ENCODE results near the gene CTNNBL1. TPM values are rescaled to one million over a fixed set of nuclear protein-coding genes. Genes with fewer than 3 reads are reported as not detected.

Gene CTNNBL1
- polyA plus RNA-seq, 6 donors from 2014 or later, result 102 to 200 (median 125) TPM

- no peaks in the 10 kb centered on the region for H3K9me3 Mint-ChIP-seq
- no peak for DNase-seq
- peaks cover 50 to 94% (median 83%) of the 10 kb centered on the region in 3 donors for H3K27me3 Mint-ChIP-seq
- no peak overlapping the region for H3K4me3 Mint-ChIP-seq
- peaks cover 13 to 27% (median 27%) of the 10 kb centered on the region in 3 donors for H3K4me1 Mint-ChIP-seq
- H3K36me3 Mint-ChIP-seq, result peaks cover 0 to 8% of the 10 kb centered on the region in 2 donors
- no peak for ATAC-seq (ENCODE audit: low read depth in 2 of 2)
- no peak overlapping the region for H3K27ac Mint-ChIP-seq
These were observed 217.4 kb downstream of the CTNNBL1 start for GRCh38 chr20:37911261-37911660.

GRCh38 chr20:37911838-37912281 is 218.0 kb downstream of the CTNNBL1 start:
- H3K36me3 Mint-ChIP-seq, result peaks cover 0 to 8% of the 10 kb centered on the region in 2 donors
- H3K27ac Mint-ChIP-seq, result no peak overlapping the region
- H3K27me3 Mint-ChIP-seq, result peaks cover 50 to 94% (median 86%) of the 10 kb centered on the region in 3 donors

GRCh38 chr20:37912874-37913273 is 219.0 kb downstream of the CTNNBL1 start:
- ATAC-seq (ENCODE audit: low read depth in 2 of 2) (no peak), DNase-seq (no peak)
- Mint-ChIP-seq H3K4me1 (peaks cover 13 to 31% (median 31%) of the 10 kb centered on the region in 3 donors), H3K27me3 (peaks cover 41 to 90% (median 84%) of the 10 kb centered on the region in 3 donors), H3K27ac (no peak overlapping the region), H3K9me3 (no peaks in the 10 kb centered on the region), H3K36me3 (peaks cover 0 to 8% of the 10 kb centered on the region in 2 donors), H3K4me3 (no peak overlapping the region)

More at GRCh38 chr20:37911838-37912281, 218.0 kb downstream of the CTNNBL1 start:
- Mint-ChIP-seq H3K4me1 (peaks cover 13 to 31% (median 31%) of the 10 kb centered on the region in 3 donors), H3K9me3 (no peaks in the 10 kb centered on the region), H3K4me3 (no peak overlapping the region)
- ATAC-seq (ENCODE audit: low read depth in 2 of 2), result peak in 1 of 2 donors; percentile 48
- no peak for DNase-seq

- H3K4me3 Mint-ChIP-seq, result peak overlapping the region in 5 of 8 donors; percentile 45 to 83 (median 53)
- DNase-seq (no peak), ATAC-seq (ENCODE audit: low read depth in 2 of 2) (no peak)
- peaks cover 41 to 85% (median 80%) of the 10 kb centered on the region in 3 donors for H3K27me3 Mint-ChIP-seq
- H3K36me3 Mint-ChIP-seq, result peaks cover 0 to 3% of the 10 kb centered on the region in 2 donors
- peaks cover 13 to 31% (median 31%) of the 10 kb centered on the region in 3 donors for H3K4me1 Mint-ChIP-seq
- peak overlapping the region in 1 of 6 donors; percentile 5 for H3K27ac Mint-ChIP-seq
- H3K9me3 Mint-ChIP-seq, result no peaks in the 10 kb centered on the region
These were observed 219.9 kb downstream of the CTNNBL1 start for GRCh38 chr20:37913567-37914366.

GRCh38 chr20:37914367-37914671 is 220.5 kb downstream of the CTNNBL1 start:
- Mint-ChIP-seq H3K9me3 (no peaks in the 10 kb centered on the region), H3K4me3 (peak overlapping the region in 7 of 8 donors; percentile 45 to 90 (median 83)), H3K27me3 (peaks cover 36 to 79% (median 74%) of the 10 kb centered on the region in 3 donors), H3K27ac (peak overlapping the region in 5 of 6 donors; percentile 5 to 78 (median 45)), H3K36me3 (no peaks in the 10 kb centered on the region), H3K4me1 (peaks cover 13 to 31% (median 31%) of the 10 kb centered on the region in 3 donors)
- DNase-seq (no peak), ATAC-seq (ENCODE audit: low read depth in 2 of 2) (no peak)

GRCh38 chr20:37914672-37915433 is 221.0 kb downstream of the CTNNBL1 start:
- peak overlapping the region in 4 of 6 donors; percentile 5 to 80 (median 38) for H3K27ac Mint-ChIP-seq

GRCh38 chr20:37915434-37915787 is 221.6 kb downstream of the CTNNBL1 start:
- peak overlapping the region in 2 of 8 donors; percentile 59 to 83 for H3K4me3 Mint-ChIP-seq
- no peak overlapping the region for H3K27ac Mint-ChIP-seq
- no peaks in the 10 kb centered on the region for H3K36me3 Mint-ChIP-seq
- peaks cover 36 to 68% (median 64%) of the 10 kb centered on the region in 3 donors for H3K27me3 Mint-ChIP-seq
- ATAC-seq (ENCODE audit: low read depth in 2 of 2), result no peak
- DNase-seq, result no peak
- peaks cover 13 to 31% (median 31%) of the 10 kb centered on the region in 3 donors for H3K4me1 Mint-ChIP-seq
- H3K9me3 Mint-ChIP-seq, result no peaks in the 10 kb centered on the region

More at GRCh38 chr20:37914672-37915433, 221.0 kb downstream of the CTNNBL1 start:
- H3K36me3 Mint-ChIP-seq, result no peaks in the 10 kb centered on the region
- H3K4me3 Mint-ChIP-seq, result peak overlapping the region; percentile 45 to 90 (median 83)
- peaks cover 13 to 31% (median 31%) of the 10 kb centered on the region in 3 donors for H3K4me1 Mint-ChIP-seq
- ATAC-seq (ENCODE audit: low read depth in 2 of 2) (peak; percentile 61 to 64), DNase-seq (peak; percentile 20)
- H3K27me3 Mint-ChIP-seq, result peaks cover 36 to 74% (median 70%) of the 10 kb centered on the region in 3 donors
- H3K9me3 Mint-ChIP-seq, result no peaks in the 10 kb centered on the region

- Mint-ChIP-seq H3K9me3 (peaks cover 0 to 2% (median 0%) of the 10 kb centered on the region in 7 donors), H3K36me3 (no peaks in the 10 kb centered on the region), H3K4me1 (peaks cover 18 to 36% (median 35%) of the 10 kb centered on the region in 3 donors), H3K27me3 (peaks cover 36 to 67% (median 59%) of the 10 kb centered on the region in 3 donors), H3K4me3 (peak overlapping the region in 5 of 8 donors; percentile 41 to 78 (median 59)), H3K27ac (peak overlapping the region in 1 of 6 donors; percentile 61)
- ATAC-seq (ENCODE audit: low read depth in 2 of 2), result no peak
- DNase-seq, result no peak
These were observed 222.2 kb downstream of the CTNNBL1 start for GRCh38 chr20:37915800-37916570.

- no peak overlapping the region for H3K27ac Mint-ChIP-seq
- peaks cover 34 to 58% (median 48%) of the 10 kb centered on the region in 3 donors for H3K27me3 Mint-ChIP-seq
- no peak overlapping the region for H3K4me3 Mint-ChIP-seq
- H3K36me3 Mint-ChIP-seq, result no peaks in the 10 kb centered on the region
- DNase-seq (no peak), ATAC-seq (ENCODE audit: low read depth in 2 of 2) (no peak)
- H3K9me3 Mint-ChIP-seq, result peaks cover 0 to 2% (median 0%) of the 10 kb centered on the region in 7 donors
- peaks cover 25 to 36% (median 34%) of the 10 kb centered on the region in 3 donors for H3K4me1 Mint-ChIP-seq
These were observed 223.6 kb downstream of the CTNNBL1 start for GRCh38 chr20:37917461-37917860.

- ATAC-seq (ENCODE audit: low read depth in 2 of 2), result no peak
- no peaks in the 10 kb centered on the region for H3K36me3 Mint-ChIP-seq
- H3K4me1 Mint-ChIP-seq, result peaks cover 25 to 34% (median 31%) of the 10 kb centered on the region in 3 donors
- H3K4me3 Mint-ChIP-seq, result no peak overlapping the region
- H3K27me3 Mint-ChIP-seq, result peaks cover 28 to 56% (median 42%) of the 10 kb centered on the region in 3 donors
- peak overlapping the region in 1 of 6 donors; percentile 10 for H3K27ac Mint-ChIP-seq
- peaks cover 0 to 2% (median 0%) of the 10 kb centered on the region in 7 donors for H3K9me3 Mint-ChIP-seq
- no peak for DNase-seq
These were observed 224.2 kb downstream of the CTNNBL1 start for GRCh38 chr20:37918035-37918434.

GRCh38 chr20:37919389-37920040 is 225.7 kb downstream of the CTNNBL1 start:
- H3K9me3 Mint-ChIP-seq, result peaks cover 0 to 2% (median 0%) of the 10 kb centered on the region in 7 donors
- H3K27me3 Mint-ChIP-seq, result peaks cover 20 to 41% (median 27%) of the 10 kb centered on the region in 3 donors
- DNase-seq, result no peak
- no peaks in the 10 kb centered on the region for H3K36me3 Mint-ChIP-seq
- H3K4me3 Mint-ChIP-seq, result no peak overlapping the region
- no peak for ATAC-seq (ENCODE audit: low read depth in 2 of 2)
- no peak overlapping the region for H3K27ac Mint-ChIP-seq
- H3K4me1 Mint-ChIP-seq, result peaks cover 19 to 28% (median 24%) of the 10 kb centered on the region in 3 donors

GRCh38 chr20:37920270-37920669 is 226.4 kb downstream of the CTNNBL1 start:
- Mint-ChIP-seq H3K9me3 (peaks cover 0 to 2% (median 0%) of the 10 kb centered on the region in 7 donors), H3K27ac (no peak overlapping the region), H3K4me3 (no peak overlapping the region), H3K4me1 (peaks cover 15 to 21% (median 19%) of the 10 kb centered on the region in 3 donors), H3K36me3 (no peaks in the 10 kb centered on the region), H3K27me3 (peaks cover 23 to 42% (median 24%) of the 10 kb centered on the region in 3 donors)
- DNase-seq (no peak), ATAC-seq (ENCODE audit: low read depth in 2 of 2) (no peak)

Data from naive B cell (primary cell).